A549 treated with CORT108297 at 1 μM for 4 hours (cell line): Measurements from ENCODE around the gene SP7. TPM values are rescaled to one million over a fixed set of nuclear protein-coding genes. Genes with fewer than 3 reads are reported as not detected.

ENCODE experiments used
- total RNA-seq: library from RNA; stranded (reverse); fragments of 200-300 nt; extraction: Qiagen RNA extraction; gene quantifications from 5 replicates; pipeline ENCODE4 v1.2.3, GENCODE V29; 2022

SP7 gene
- 0.08 TPM in 1 of 5 replicates, not detected in the others for total RNA-seq

GRCh38 chr12:53336181-53336681, at the start of gene SP7:
Gene SP7 (minus strand): TSS chr12:53336354. CDS start chr12:53335646, 708 bp downstream.

GRCh38 chr12:53380104-53380793, 44.1 kb upstream of the SP7 start, which contains the start of gene SP1:
Gene SP1 (plus strand): TSS chr12:53380176. CDS start chr12:53380292, 116 bp downstream.

GRCh38 chr12:53299454-53300180, 36.5 kb downstream of the SP7 start, which contains the start of gene MYG1:
Gene MYG1 (plus strand): TSS chr12:53299695. CDS start chr12:53299738, 43 bp downstream.

GRCh38 chr12:53295070-53295890, 40.9 kb downstream of the SP7 start, which contains the start of gene PFDN5:
Gene PFDN5 (plus strand): TSS chr12:53295542. CDS start chr12:53295568, 26 bp downstream.

Other genes with a start within 250 kb of the SP7 start
- gene IGFBP6, start 238.7 kb downstream of the SP7 start, total RNA-seq, result 154 to 257 TPM (median 250 TPM) in 5 replicates
- 0.18 to 0.35 TPM (median 0.21 TPM) in 5 replicates for gene SOAT2, start 232.9 kb downstream of the SP7 start, total RNA-seq
- 12.2 to 17.3 TPM (median 15.5 TPM) in 5 replicates for gene ZNF740, start 155.6 kb downstream of the SP7 start, total RNA-seq
- 4.0 to 6.4 TPM (median 6.1 TPM) in 5 replicates for gene CSAD, start 155.4 kb downstream of the SP7 start, total RNA-seq
- gene ITGB7, start 129.1 kb downstream of the SP7 start, total RNA-seq, result 0.13 to 0.59 TPM (median 0.33 TPM) in 5 replicates
- 25.9 to 32.6 TPM (median 30.7 TPM) in 5 replicates for gene RARG, start 104.1 kb downstream of the SP7 start, total RNA-seq
- 15.3 to 23.5 TPM (median 19.9 TPM) in 5 replicates for gene ESPL1, start 68.1 kb downstream of the SP7 start, total RNA-seq
- 472 to 519 TPM (median 490 TPM) in 5 replicates for gene PFDN5, start 40.8 kb downstream of the SP7 start, total RNA-seq
- gene MYG1, start 36.7 kb downstream of the SP7 start, total RNA-seq, result 75.1 to 107 TPM (median 97.5 TPM) in 5 replicates
- 76.4 to 83.0 TPM (median 81.6 TPM) in 5 replicates for gene AAAS, start 14.7 kb downstream of the SP7 start, total RNA-seq
- gene SP1, start 43.8 kb upstream of the SP7 start, total RNA-seq, result 18.6 to 26.9 TPM (median 22.5 TPM) in 5 replicates
- 1.0 to 2.1 TPM (median 1.4 TPM) in 5 replicates for gene AMHR2, start 87.5 kb upstream of the SP7 start, total RNA-seq
- 307 to 394 TPM (median 366 TPM) in 5 replicates for gene PRR13, start 105.4 kb upstream of the SP7 start, total RNA-seq
- gene PCBP2, start 115.7 kb upstream of the SP7 start, total RNA-seq, result 625 to 659 TPM (median 634 TPM) in 5 replicates
- gene MAP3K12, start 163.1 kb upstream of the SP7 start, total RNA-seq, result 10.1 to 18.8 TPM (median 17.3 TPM) in 5 replicates
- gene TARBP2, start 164.9 kb upstream of the SP7 start, total RNA-seq, result 40.6 to 62.1 TPM (median 60.8 TPM) in 5 replicates
- gene NPFF, start 171.1 kb upstream of the SP7 start, total RNA-seq, result not detected in 5 replicates